Mucosa of gallbladder (tissue), 1 donor: ENCODE measurements around the gene GDI1. TPM values are rescaled to one million over a fixed set of nuclear protein-coding genes. Genes with fewer than 3 reads are reported as not detected.
A peak's percentile ranks its signal among the peaks of the same experiment; 100 is the strongest.

Experiments used
- DNase-seq: peaks from one replicate; pipeline ENCODE4 v3.0.0-alpha.2; 2020; ENCODE audit warnings: low spot score
- total RNA-seq: library from RNA; stranded (reverse); gene quantifications from one replicate; pipeline ENCODE4 v1.2.1, GENCODE V29; 2021
- donor health status: DM: no; HTN: no; CAD: no.

Gene GDI1
- total RNA-seq, 1 donor from 2014 or later, result 157 TPM

DNA sequence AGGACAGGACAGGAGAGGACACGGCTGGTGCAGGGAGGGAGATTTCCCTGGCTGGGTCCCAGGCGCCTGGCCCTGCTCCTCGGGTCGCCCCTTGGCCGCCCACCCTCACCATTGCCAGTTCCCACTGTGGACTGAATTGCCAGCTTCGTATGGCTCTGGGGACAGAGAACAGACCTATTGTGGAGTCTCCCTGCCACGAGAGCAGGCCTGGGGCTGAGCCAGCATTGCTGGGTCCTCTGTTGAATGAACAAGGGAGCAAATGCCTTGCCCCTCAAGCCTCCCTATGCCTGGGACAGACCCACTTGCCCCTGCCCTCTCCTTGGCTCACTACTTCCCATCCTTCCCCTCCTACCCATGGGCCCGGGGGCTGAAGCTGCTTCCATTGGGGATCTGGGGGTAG lies 25.4 kb downstream of the GDI1 start:
- DNase-seq, result no peak

DNA sequence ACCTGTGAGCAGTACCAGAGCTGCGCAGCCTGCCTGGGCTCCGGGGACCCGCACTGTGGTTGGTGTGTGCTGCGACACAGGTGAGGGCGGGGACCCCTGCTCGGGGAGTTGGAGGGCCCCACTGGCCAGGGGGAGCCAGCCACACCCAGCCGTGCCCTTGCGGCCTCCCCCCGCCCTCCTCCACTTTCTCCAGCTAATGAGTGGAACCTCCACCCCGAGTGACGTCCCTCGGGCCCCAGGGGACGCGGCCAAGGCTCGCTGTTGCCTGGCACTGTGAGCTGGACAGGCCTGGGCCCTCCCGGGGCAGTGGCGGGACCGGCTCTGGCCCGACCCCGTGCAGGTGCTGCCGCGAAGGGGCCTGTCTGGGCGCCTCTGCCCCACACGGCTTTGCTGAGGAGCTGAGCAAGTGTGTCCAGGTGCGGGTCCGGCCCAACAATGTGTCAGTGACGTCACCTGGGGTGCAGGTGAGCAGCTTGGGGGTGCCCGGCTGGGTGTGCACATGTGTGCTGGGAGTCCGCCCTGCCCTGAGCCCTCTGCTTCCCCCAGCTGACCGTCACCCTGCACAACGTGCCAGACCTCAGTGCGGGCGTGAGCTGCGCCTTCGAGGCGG lies 26.8 kb downstream of the GDI1 start:
- no peak for DNase-seq

DNA sequence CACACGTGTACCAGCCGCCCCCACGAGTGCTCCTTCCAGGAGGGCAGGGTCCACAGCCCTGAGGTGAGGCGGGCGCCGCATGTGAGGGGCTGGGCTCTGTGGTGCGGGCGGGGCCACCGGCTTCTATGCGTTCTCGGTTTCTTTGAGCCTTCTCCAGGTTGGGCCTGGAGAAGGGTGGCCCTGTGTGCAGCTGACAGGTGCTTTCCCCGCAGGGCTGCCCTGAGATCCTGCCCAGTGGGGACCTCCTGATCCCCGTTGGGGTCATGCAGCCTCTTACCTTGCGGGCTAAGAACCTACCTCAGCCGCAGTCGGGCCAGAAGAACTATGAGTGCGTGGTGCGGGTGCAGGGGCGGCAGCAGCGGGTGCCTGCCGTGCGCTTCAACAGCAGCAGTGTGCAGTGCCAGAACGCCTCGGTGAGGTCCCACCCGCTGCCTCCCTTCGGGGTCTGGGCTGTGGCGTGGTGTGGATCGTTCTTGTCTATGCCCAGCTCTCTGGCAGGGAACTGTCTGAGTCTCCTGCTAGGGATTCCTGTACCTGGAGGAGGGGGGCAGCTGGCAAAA lies 27.9 kb downstream of the GDI1 start:
- no peak for DNase-seq

DNA sequence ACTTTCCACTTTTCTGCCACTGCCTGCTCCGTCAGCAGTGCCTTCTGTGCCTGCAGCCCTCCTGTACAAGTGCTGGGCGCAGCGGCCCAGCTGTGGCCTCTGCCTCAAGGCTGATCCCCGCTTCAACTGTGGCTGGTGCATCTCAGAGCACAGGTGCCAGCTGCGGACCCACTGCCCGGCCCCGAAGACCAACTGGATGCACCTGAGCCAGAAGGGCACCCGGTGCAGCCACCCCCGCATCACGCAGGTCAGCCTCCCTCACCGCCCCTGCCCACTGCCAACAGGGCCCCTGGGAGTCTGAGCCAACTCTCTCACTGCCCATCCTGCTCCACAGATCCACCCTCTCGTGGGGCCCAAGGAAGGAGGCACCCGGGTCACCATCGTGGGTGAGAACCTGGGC lies 28.6 kb downstream of the GDI1 start:
- no peak for DNase-seq

DNA sequence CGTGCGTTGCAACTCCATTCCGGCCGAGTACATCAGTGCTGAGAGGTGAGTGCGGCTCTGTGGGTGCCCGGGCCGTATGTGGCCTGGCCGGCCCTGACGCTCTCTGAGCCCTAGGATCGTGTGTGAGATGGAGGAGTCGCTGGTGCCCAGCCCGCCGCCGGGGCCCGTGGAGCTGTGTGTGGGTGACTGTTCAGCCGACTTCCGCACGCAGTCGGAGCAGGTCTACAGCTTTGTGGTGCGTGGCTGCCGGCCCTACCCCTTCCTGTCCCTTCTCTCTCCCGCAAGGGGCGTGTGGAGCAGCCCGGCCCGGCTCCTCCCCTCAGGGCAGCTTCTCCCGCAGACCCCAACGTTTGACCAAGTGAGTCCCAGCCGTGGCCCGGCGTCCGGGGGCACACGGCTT lies 29.1 kb downstream of the GDI1 start:
- no peak for DNase-seq

DNA sequence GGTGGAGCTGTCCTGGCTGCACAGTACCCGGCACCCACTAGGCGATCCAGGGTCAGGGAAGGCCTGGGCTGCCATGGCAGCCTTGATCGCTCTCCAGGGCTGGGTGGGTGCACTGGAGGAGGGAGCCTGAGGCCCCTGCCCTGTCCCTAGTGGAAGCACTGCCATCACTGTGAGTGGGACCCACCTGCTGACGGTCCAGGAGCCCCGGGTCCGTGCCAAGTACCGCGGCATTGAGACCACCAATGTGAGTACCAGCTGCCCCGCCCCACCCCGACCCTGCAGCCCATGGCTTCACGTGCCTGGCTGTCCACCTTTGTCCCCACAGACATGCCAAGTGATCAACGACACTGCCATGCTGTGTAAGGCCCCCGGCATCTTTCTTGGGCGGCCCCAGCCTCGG lies 30.0 kb downstream of the GDI1 start:
- no peak for DNase-seq

DNA sequence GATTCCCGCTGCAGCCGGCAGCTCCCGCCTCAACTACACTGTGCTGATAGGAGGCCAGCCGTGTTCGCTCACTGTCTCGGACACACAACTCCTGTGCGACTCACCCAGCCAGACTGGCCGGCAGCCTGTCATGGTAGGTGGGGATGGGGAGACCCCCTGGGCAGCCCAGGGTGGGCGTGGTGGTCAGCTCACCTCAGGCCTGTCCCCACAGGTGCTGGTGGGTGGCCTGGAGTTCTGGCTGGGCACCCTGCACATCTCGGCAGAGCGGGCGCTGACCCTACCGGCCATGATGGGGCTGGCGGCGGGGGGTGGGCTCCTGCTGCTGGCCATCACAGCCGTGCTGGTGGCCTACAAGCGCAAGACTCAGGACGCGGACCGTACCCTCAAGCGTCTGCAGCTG lies 30.6 kb downstream of the GDI1 start:
- DNase-seq, result no peak

DNA sequence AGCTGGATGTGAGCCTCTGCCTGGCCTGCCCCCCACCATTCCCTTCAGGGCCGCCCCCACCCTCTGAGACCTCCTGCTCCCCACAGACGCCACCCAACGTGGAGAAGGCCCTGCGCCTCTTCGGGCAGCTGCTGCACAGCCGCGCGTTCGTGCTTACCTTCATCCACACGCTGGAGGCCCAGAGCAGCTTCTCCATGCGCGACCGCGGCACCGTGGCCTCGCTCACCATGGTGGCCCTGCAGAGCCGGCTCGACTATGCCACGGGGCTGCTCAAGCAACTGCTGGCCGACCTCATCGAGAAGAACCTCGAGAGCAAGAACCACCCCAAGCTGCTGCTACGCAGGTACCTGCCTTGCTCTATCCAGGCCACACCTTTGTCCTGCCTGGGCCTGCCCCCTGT lies 31.3 kb downstream of the GDI1 start:
- no peak for DNase-seq

DNA sequence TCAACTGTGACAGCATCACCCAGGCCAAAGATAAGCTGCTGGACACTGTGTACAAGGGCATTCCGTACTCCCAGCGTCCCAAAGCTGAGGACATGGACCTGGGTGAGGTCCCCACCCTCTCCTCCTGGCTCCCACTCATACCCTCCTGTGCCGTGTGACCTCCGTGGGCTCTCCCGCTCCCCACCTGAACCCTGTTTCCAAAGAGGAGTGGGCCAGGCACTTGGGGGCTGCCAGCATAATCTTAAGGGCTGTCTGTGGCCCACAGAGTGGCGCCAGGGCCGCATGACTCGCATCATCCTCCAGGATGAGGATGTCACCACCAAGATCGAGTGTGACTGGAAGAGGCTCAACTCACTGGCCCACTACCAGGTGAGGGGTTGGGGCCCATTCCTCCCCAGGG lies 32.2 kb downstream of the GDI1 start:
- no peak for DNase-seq

DNA sequence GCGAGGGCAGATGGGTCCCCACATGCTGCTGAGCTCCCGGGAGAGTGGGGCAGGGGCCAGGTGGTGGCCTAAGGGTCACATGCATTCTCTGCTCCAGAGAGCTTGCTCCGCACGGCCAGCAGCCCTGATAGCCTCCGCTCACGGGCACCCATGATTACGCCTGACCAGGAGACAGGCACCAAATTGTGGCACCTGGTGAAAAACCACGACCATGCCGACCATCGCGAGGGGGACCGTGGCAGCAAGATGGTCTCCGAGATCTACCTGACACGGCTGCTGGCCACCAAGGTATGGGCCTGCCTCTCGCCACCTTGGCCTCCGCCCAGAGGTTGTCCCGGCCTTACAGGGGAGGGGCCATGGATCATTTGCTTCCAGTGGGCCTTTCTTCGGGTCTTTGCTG lies 32.9 kb downstream of the GDI1 start:
- DNase-seq, result no peak

DNA sequence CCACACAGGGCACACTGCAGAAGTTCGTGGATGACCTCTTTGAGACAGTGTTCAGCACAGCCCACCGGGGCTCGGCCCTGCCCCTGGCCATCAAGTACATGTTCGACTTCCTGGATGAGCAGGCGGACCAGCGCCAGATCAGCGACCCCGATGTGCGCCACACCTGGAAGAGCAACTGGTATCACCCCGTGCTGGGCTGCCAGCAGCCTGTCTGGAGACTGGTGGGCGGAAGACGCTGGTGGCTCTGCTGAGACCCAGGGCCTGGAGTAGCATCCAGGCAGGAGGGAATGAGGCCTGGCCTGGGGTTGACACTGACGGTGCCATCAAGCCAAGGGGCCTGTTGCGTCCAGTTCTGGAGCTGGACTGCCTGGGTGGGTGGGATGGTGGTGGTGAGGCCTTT lies 33.5 kb downstream of the GDI1 start:
- no peak for DNase-seq

DNA sequence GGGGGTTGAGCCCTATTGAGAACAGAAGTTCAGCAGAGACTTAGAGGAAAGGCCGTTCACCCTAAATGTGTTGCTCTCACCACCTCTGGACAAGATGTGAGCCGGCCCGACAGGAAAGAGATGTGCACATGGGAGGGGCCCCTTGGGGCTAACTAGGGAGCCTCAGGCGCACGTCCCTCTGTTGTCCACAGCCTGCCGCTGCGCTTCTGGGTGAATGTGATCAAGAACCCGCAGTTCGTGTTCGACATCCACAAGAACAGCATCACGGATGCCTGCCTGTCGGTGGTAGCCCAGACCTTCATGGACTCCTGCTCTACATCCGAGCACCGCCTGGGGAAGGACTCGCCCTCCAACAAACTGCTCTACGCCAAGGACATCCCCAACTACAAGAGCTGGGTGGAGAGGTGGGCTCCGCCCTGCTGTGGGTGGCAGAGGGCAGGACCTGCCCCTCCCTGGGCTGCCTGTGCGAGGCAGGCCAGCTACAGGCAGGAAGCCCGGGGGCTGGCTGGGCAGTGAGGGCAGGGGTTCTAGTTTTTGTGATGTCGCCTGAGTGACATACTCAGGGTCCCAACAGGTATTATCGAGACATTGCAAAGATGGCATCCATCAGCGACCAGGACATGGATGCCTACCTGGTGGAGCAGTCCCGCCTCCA lies 34.1 kb downstream of the GDI1 start:
- no peak for DNase-seq

DNA sequence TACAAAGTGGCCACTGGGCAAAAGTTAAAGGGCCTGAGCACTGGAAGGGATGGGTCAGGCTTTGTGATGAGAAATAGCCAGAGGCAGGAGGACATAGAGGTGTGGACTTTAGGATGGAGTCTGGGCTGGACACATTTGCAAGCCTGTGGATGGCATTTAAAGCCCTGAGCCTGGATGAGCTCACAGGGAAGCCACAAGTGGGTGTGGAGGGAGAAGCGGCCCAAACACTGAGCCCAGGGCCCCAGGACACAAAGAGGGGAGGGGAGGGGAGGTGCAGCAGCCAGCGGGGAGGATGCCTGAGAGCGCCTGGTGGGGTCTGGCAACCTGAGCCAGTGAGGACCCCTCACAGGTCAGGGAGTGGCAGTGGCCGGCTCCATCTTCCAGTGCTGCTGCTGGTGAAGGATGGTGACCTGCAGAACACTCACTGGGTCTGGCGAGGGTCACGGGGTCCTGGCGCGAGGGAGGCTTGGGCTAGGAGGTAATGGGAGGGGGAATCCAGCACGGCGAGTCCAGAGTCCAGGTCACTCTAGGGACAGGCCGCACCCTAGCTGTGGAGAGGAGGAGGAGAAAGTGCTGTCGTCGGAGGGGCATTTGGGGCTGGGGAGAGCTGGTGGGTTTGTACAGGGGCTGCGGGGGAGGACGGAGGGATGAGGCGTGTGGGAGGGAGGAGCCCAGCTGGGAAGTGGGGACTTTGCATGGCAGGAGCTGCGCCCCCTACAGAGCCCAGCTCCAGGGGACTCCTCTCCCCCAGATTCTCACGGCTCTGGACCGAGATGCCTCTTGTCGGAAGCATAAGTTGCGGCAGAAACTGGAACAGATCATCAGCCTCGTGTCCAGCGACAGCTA lies 35.1 kb downstream of the GDI1 start:
- no peak for DNase-seq

DNA sequence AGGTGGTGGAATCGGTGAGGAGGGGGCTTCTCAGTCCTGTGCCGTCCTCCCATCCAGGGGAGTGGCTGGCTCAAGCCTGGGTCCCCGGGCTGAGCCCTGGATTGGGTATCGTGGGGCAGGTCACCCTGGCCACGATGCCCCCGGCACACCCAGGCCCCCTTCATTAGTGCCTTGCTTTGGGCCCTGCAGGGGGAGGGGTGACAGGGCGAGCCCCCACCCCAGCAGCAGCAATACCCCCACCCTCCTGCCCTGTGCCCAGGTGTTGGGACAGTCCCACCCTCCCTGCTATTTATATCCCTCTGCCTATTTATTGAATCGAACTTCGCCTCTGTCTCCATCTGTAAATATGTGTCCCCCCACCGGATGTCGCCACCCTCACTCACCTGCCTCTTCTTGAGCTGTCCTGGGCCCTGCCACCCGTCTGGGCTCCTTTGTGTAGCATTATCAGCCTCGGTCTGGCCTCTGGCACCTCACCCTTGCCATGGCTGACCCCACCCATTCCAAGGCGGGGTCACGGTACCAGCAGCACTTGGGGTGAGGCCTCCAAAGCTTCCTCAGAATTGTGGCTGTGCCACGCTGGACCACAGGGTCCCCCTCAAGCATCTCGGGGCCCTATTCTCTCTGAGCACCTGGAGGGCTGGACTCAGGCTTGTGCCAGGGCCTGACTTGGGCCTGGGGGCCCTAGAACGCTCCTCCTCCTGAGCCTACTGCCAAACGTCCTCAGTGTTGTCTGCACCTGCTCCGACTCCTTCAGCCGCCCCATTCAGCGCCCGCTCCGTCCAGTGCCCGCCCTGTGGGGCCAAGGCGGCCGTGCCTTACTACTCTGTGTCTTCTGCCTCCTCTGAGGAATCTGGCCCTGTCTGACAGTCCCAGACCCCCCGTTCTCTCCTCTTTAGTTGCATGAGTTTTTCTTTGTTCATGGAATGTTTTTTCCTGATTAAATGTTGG lies 36.0 kb downstream of the GDI1 start:
- DNase-seq, result no peak

DNA sequence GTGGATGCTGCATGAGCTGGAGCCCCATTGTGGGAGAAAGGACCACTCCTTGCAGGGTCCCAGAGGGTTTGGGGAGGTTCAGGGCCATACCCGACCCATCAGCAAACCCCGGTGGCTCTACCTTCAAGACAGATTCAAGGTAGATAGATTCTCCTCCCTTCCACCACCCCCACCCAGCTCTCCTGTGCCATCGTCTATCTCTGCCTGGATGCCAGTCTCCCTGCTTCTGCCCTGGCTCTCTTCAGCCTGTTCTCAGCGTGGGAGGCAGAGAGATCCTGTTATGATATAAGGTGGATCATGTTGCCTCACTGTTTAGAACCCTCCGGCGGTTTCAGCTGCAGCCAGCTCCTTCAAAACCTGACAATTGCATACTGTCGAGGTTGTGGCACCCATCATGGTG lies 36.7 kb downstream of the GDI1 start:
- DNase-seq, result no peak

DNA sequence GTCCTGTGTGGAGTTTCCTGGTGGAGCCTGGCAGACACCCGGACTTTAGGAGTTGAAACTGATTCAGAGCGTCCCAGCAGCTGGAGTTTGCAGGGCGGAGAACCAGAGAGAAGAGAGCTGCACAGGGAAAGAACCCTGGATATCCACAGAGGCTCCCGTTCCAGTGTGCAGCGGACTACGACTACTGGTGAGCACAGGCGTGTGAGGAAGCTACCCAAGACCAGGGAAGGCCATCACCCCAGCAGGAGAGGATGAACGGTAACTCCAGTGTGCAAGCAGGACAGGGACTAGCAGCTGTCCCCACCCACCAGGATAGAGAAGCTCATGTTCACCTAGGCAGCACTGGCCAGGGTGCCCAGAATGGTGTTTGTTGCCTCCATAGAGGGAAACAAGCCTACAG lies 39.9 kb downstream of the GDI1 start:
- DNase-seq, result no peak

DNA sequence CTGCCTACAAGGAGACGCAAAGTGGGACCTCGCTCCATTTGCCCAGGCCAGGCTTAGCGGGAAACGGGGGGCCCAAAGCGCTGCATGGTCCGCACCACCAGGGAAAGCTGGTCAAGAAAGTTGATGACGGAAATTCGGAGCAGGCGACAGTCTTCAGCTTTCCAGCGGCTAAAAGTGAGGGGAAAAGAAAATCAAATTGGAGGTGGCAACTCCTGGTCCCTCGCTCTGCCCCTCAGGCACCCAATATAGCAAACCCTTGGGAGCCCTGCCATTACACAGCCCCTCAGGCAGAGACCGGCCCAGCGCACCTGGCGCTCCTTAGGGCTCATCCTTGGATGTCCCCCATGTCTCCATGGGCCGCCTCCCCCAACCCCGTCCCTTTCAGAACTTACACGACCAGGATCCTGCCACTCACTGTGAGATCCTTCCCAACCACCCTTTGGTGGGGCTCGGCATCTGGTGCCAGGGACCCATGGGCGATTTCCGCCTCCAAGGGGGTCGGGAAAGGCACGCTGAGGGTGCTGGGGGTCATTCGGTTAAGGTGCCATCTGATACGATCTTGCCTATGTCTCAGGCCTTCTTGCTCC lies 41.0 kb downstream of the GDI1 start:
- no peak for DNase-seq

DNA sequence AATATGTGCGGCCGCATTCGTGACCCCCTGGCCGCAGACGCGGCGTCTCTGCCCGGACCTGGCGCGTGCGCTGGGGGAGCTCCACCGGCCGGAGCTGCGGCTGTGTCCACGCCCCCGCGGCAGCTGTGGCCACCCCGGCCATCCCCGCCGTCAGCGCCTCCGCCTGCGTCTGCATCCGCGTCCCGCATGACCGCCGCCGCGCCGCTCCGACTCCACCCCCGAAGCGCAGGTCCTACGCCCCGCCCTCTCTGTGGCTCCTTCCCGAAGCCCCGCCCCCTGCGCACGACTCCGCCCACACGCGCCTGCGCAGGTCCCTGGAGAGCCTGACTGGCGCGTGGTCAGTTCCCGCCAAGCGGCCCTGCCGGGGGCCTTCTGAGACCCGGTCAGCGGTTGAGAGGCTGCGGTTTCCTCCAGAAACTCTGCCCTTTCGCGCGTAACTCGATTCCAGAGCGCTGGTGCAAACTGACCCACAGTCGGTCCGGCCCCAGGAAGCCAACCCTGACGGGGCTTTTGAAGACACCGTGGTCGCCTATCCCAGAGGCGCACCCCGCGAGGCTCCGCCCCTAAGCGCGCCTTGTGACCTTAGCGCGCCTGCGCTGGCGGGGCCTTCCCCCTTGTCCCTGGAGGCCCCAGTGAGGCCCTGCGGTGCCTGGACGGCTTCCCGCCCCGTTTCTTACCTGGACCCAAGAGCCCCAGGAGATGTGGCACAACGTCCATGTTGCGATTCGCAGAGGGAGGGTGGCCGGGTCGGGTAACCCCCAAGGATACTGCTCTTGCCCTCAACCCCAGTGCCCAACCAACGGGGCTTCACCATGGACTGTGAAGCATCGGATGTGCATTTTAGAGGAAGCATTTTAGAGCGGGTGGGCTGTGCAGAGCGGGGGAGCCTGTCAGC lies 42.0 kb downstream of the GDI1 start, which contains the start of gene LAGE3:
LAGE3 (minus strand) TSS at position 554 of the 895 bp plus-strand sequence; CDS start at position 188, 366 bp downstream.
- DNase-seq, result peak; percentile 94

DNA sequence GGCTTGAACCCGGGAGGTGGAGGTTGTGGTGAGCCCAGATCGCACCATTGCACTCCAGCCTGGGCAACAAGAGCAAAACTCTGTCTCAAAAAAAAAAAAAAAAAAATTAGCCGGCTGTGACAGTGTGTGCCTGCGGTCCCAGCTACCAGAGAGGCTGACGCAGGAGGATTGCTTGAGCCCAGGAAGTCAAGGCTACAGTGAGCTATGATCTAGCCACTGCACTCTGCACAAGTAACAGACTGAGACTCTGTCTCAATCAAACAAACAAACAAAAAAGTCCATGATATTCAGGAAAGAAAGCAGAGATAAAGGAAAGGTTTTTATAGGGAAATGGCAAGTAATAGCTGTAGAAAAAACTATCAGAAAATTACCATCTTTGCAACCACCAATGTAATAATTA lies 44.2 kb downstream of the GDI1 start:
- no peak for DNase-seq
